Measurements from ENCODE around the gene PDGFA.

GRCh38 chr7:542131-542712 lies 22.6 kb upstream of the PDGFA start:
- TF ChIP-seq CTCF (IDR thresholded peaks at IDR 0.05): no peak
- no peak for TF ChIP-seq POLR2A (IDR thresholded peaks at IDR 0.05)
